Transverse colon (tissue), 3 donors: Measurements from ENCODE around the gene MAST2.

Experiments used
- CTCF ChIP-seq, 5 experiments: fragments of 200-600 bp in 3 of 5; fragments of 450-650 bp in 2 of 5; sonication (generic) in 3 of 5; IDR thresholded peaks; 1 replicate in 2 of 5; 2 replicates in 3 of 5; pipeline ENCODE4 v1.5.1; 2016 to 2017; ENCODE audit warnings: antibody characterized with exemption in 5 of 5, inconsistent platforms in 3 of 5, mild to moderate bottlenecking in 2 of 5, moderate library complexity in 1 of 5
- POLR2A ChIP-seq: fragments of 450-650 bp; IDR thresholded peaks from one replicate; pipeline ENCODE4 v1.6.1; 2016; ENCODE audit warnings: antibody characterized with exemption, mild to moderate bottlenecking, moderate library complexity

DNA sequence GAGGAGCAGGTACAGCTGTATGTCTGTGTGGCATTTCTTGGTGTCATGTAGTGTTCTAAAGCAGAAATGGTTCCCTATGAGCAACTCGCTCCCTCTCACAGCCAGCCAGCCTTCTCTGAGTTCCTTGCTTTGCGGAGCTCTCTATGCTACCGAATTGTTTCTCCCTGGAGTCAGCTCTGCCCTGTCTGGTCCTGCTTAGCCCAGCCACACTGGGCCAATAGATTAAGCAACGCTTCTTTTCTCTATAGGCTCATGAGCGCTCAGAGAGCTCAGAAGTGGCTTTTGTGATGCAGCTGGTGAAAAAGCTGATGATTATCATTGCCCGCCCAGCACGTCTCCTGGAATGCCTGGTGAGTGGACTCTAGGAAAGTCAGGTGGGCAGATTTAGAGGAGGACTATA, 215.9 kb downstream of the MAST2 start:
- no peak for TF ChIP-seq POLR2A
- TF ChIP-seq CTCF (IDR thresholded peaks at IDR 0.05): no peak
